Tibial nerve (tissue), 4 donors: ENCODE data around the gene HTRA2.

Experiments
- EP300 ChIP-seq, 2 donors: sonication (generic); formaldehyde crosslinking; IDR thresholded peaks; one replicate each; pipeline ENCODE4 v1.6.1; 2017; ENCODE audit warnings: antibody characterized with exemption in 2 of 2, mild to moderate bottlenecking in 1 of 2
- TF ChIP-seq, protein P1 (sequence below), 5 experiments: fragments of 200-600 bp in 3 of 5; fragments of 450-650 bp in 2 of 5; sonication (generic) in 3 of 5; IDR thresholded peaks; one replicate each; pipeline ENCODE4 v1.5.1; 2016 to 2019; ENCODE audit warnings: antibody characterized with exemption in 5 of 5, mild to moderate bottlenecking in 3 of 5, moderate library complexity in 2 of 5

DNA sequence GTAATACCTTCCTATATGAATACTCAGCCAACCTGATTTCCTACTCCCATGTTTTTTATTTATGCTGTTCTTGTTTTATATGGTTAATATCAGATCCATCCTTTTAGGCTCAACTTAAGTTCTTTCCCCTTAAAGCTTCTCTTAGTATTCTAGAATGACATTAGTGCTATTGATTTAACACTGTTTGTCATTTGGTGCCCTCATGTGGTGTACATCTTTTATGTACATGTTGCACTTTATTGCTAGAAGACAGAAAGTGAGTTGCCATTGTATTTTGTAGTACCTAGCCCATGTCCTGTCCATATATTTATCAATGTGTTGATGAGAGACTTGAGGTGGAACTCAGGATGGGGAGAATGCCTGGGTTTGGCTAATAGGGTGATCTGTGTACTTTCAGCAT, 2.5 kb downstream of the HTRA2 start:
- TF ChIP-seq EP300 (IDR thresholded peaks at IDR 0.05): no peak
- TF ChIP-seq, protein P1, sequence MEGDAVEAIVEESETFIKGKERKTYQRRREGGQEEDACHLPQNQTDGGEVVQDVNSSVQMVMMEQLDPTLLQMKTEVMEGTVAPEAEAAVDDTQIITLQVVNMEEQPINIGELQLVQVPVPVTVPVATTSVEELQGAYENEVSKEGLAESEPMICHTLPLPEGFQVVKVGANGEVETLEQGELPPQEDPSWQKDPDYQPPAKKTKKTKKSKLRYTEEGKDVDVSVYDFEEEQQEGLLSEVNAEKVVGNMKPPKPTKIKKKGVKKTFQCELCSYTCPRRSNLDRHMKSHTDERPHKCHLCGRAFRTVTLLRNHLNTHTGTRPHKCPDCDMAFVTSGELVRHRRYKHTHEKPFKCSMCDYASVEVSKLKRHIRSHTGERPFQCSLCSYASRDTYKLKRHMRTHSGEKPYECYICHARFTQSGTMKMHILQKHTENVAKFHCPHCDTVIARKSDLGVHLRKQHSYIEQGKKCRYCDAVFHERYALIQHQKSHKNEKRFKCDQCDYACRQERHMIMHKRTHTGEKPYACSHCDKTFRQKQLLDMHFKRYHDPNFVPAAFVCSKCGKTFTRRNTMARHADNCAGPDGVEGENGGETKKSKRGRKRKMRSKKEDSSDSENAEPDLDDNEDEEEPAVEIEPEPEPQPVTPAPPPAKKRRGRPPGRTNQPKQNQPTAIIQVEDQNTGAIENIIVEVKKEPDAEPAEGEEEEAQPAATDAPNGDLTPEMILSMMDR (IDR thresholded peaks at IDR 0.05): peak in 2 of 5 experiments; percentile 14 to 27
